GM18498 (cell line): ENCODE measurements around the gene SLC34A1.
A peak's percentile ranks its signal among the peaks of the same experiment; 100 is the strongest.

Source experiments
- ATAC-seq: cut with Tn5 transposase; IDR thresholded peaks from one replicate; pipeline ENCODE4 v1.9.1; 2021; ENCODE audit warnings: mild to moderate bottlenecking, moderate library complexity; ENCODE audit not compliant: unreplicated experiment

Gene SLC34A1

GRCh38 chr5:177430140-177430951, 46.1 kb downstream of the SLC34A1 start:
- no peak for ATAC-seq

GRCh38 chr5:177430972-177431316, 46.7 kb downstream of the SLC34A1 start:
- ATAC-seq, result no peak

DNA sequence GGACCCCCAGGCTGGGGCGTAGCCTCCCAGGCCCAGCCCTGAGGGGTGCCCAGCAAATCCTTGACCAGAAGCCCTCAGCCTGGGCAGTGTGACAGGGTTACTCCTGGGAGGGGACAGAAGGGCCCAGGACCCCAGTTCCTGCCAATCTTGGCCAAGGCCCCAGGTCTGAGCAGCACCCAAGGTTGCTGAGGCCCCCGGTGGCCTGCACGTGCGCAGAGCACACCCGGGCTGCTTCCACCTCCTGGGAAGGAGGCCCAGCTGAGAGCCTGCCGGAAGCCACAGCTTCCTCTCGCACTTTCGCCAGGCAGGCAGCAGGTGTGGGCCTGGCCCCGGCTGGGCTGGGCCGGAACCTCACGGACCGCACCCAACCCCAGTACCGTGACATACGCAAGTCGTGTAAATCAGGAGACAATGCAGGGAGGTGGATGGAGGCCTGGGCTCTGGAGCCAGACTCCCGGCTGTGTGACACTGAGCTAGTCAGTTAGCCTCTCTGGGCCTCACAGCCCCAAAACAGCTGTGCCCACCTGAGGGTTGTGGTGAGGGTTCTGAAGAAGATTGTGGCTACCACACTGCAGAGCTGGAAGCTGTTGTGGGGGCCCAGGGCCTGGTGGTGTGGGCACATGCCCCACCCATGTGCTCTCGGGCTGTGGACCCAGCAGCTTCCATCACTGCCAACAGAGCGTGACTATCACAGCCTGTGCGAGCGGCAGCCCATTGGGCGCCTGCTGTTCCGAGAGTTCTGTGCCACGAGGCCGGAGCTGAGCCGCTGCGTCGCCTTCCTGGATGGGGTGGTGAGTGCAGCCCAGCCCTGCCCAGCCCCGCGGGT, 47.3 kb downstream of the SLC34A1 start:
- ATAC-seq, result peak; percentile 47

DNA sequence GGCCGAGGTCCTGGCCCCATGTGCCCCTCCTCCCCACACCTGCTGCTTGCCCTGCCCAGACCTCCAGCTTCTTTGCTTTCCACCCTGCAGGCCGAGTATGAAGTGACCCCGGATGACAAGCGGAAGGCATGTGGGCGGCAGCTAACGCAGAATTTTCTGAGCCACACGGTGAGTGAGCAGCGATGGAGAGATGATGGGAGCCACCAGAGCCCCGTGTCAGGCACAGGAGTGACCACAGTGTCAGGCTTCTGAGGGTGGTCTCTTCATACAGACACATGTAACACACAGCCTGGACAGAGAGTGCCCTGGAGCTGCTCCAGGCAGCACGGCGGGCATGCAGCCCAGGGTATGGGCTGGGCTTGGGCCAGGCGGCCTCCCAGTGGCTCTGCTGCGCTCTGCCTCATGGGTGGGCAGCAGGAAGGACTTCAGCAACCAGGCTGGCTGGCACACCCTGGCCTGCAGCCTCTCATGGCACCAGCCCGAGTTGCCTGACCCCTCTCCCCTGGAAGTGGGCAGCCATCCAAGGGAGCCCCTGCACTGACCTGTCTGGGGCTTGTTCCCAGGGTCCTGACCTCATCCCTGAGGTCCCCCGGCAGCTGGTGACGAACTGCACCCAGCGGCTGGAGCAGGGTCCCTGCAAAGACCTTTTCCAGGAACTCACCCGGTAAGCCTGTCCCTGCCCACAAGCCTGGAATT, 48.1 kb downstream of the SLC34A1 start:
- no peak for ATAC-seq

DNA sequence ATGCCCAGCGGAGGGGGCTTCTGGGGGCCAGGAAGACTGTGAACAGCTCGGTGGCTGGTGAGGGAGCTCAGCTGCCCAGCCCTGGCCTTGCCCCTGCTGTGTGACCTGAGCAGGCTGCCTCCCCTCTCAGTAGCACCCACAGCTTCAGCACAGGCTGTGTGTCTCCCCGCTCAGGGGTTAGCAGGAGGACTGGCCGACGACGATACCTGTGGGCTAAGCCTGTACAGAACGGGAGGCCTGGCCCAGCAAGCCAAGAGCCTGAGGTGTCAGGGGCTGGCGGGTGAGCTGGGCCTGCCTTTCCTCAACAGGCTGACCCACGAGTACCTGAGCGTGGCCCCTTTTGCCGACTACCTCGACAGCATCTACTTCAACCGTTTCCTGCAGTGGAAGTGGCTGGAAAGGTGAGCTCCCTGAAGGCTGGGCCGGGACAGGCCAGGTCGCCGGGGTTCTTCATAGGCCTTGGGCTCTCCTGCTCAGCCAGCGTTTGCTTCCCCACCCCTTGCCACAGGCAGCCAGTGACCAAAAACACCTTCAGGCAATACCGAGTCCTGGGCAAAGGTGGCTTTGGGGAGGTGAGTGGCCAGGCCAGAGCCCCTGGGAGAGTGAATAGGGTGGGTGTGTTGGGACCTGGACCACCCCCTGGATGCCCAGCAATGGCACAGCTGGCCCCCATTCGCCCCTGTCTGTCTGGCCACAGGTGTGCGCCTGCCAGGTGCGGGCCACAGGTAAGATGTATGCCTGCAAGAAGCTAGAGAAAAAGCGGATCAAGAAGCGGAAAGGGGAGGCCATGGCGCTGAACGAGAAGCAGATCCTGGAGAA, 48.8 kb downstream of the SLC34A1 start:
- ATAC-seq, result no peak

- ATAC-seq, result no peak
Observed at GRCh38 chr5:177433658-177434217, 49.5 kb downstream of the SLC34A1 start.

GRCh38 chr5:177434437-177434836, 50.2 kb downstream of the SLC34A1 start:
- ATAC-seq, result no peak

GRCh38 chr5:177434942-177435738, 50.9 kb downstream of the SLC34A1 start:
- ATAC-seq, result no peak

GRCh38 chr5:177435847-177436536, 51.8 kb downstream of the SLC34A1 start:
- no peak for ATAC-seq

DNA sequence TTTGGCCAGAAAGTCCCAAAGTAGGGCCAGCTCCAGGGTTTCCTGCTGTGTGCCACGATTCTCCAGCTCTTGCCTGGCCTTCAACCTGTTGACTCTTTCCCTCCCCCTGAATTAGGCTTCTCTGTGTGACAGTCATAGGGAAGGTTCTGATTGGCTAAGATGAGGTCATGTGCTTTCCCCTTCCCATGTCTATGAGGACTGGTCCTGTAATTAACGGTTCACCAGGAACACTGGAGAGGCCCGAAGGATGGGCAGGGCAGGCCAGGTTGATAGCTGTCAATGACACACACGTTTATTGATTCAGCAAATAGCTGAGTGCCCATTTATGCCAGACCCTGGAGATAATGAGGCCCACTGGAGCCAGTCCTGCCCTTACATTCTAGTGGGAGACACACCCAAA, 53.4 kb downstream of the SLC34A1 start:
- no peak for ATAC-seq

DNA sequence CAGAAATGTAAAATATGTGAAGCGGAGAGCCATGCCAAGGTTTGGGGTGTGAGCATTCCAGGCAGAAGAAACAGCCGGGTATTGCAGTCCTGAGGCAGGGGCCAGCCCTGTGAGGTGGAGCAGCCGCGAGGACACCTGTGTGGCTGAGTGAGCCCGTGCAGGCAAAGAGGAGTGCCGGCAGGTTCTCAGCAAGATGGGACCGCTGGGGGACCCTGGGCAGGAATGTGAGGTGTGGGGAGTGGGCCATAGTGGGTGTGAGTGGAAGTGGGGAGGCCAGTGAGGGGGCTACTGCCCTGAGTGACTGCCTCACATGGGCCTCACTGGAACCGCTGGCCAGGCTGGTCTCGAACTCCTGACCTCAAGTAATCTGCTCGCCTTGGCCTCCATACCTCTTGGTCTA, 54.2 kb downstream of the SLC34A1 start:
- no peak for ATAC-seq

DNA sequence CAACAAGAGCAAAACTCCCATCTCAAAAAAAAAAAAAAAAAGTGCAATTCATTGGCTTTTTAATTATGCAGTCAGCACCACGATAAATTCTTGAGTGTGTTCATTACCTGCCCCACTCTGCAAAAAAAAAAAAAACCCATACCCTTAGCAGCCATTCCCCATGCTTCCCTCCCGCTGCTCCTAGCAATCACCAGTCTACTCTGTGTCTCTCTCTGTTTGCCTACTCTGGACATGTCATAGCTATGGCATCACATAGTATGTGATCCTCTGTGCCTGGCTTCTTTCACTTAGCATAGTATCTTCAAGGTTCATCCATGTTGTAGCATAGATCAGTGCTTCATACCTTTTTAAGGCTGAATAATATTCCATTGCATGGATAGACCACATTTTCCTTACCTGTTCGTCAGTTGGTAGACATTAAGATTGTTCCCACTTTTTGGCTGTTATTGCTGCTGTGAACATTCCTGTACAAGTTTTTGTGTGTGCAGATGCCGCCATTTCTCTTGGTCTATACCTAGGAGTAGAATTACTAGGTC, 55.4 kb downstream of the SLC34A1 start:
- no peak for ATAC-seq

GRCh38 chr5:177440211-177440989, 56.2 kb downstream of the SLC34A1 start:
- ATAC-seq, result no peak

DNA sequence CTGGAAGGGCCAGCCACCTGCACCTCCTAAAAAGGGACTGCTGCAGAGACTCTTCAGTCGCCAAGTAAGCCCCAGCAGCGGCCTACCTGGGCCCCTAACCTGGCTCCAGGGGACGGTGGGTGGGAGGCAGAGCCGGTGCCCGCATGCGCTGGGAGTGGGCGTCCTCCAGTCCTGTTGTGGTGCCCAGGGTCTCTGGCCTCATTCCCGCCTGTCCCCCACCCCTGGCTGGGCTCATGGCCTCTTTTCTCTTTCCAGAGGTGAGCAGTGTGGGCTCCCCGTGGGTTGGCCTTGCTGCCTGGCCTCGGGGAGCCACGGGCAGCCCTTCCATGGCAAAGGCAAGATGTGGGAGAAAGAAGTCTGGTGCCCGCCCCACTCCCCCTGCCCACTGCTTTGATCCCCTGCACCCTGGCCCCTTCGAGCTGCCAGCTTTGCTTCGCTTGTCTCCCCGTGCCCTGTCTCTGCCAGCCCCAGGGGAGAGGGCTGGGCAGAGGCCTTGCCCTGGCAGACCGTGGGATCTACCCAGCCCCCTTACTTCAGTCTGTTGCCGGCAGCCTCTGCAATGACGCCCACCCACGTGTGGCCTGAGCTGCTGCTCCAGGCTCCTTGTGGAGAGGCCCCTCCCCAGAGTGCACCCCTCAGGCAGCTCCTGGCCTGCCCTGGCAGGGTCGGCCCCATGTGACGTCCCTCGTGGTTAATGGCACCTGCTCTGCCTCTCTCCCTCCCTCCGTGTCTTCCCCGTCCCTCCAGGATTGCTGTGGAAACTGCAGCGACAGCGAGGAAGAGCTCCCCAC, 57.0 kb downstream of the SLC34A1 start:
- no peak for ATAC-seq

- no peak for ATAC-seq
Observed at GRCh38 chr5:177442066-177442826, 58.0 kb downstream of the SLC34A1 start.

DNA sequence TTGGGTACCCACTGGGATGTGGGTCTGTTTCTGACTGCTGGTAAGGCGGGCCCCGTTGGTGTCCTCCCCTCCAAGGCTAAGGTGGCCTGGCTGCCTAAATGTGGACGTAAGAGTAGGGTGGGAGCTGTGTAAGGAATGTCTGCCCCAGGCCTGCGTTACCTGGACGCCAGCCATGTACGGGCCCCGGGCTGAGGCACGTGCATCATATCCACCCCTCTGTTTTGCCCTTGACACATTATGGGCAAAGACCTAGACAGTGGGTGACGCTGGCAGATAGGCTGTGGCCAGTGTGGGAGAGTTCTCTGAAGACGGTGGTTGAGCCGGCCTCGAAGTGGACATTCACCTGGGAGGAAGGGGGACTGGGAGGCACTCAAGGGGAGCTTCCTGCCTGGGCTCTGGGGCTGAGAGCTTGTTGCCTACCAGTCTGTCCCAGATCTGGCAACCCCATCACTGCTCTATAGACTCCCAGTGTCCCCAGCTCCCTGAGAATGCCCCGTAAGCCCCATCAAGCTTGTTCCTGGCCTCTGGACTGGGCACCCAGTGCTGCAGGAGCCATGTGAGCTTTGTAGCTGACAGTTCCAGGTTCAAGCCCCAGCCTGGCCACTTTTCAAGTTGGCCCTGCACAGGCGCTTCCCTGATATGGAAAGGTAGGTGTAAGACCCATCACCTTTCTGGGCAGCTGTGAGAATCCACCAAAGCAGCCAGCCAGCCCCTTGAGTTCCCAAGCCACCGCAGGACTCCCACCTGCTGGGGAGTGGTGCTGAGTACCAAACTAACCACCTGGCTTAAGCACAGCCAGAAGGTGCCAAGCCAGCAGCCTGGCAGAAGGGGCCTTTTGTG, 59.1 kb downstream of the SLC34A1 start:
- ATAC-seq, result no peak
